Measurements from ENCODE around the gene CACNA1B.
"Not testable (repeated sequence)": the region's sequence is repeated elsewhere in the genome, so short reads cannot be mapped to it uniquely, and the experiment has no call there.

DNA sequence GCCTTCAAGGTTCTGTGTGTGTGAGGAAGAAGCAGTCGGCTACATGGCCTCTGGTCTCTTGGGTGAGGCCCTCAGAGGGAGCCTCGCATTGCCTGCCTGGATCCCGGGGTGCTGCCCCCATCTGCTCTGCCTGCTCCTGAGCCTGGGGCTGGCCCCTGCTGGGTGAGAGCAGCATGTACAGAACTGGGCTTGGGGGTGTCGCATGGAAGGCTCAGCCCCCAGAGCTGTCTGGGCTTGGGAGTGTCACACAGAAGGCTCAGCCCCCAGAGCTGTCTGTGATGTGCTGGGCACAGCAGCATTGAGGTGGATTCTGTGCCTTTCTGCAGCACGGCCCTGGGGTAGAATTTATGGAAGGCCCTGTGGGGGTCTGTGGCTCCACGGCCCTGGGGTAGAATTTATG is 6.4 kb downstream of the CACNA1B start:
- TF ChIP-seq ZBTB33 (IDR thresholded peaks at IDR 0.05; ENCODE audit: borderline replicate concordance, low read depth); GABPA (IDR thresholded peaks at IDR 0.05; ENCODE audit: low read depth); NRF1 (IDR thresholded peaks at IDR 0.05; ENCODE audit: low read depth, low read length); RAD21 (IDR thresholded peaks at IDR 0.05; ENCODE audit: low read length); POLR2AphosphoS5 (IDR thresholded peaks at IDR 0.05; ENCODE audit: low read depth, low read length); TAF1 (IDR thresholded peaks at IDR 0.05; ENCODE audit: borderline replicate concordance, low read depth, low read length); NFIC (IDR thresholded peaks at IDR 0.05; ENCODE audit: borderline replicate concordance); FOSL2 (IDR thresholded peaks at IDR 0.05; ENCODE audit: borderline replicate concordance, low read depth): not testable (repeated sequence)
- TF ChIP-seq, protein P1, sequence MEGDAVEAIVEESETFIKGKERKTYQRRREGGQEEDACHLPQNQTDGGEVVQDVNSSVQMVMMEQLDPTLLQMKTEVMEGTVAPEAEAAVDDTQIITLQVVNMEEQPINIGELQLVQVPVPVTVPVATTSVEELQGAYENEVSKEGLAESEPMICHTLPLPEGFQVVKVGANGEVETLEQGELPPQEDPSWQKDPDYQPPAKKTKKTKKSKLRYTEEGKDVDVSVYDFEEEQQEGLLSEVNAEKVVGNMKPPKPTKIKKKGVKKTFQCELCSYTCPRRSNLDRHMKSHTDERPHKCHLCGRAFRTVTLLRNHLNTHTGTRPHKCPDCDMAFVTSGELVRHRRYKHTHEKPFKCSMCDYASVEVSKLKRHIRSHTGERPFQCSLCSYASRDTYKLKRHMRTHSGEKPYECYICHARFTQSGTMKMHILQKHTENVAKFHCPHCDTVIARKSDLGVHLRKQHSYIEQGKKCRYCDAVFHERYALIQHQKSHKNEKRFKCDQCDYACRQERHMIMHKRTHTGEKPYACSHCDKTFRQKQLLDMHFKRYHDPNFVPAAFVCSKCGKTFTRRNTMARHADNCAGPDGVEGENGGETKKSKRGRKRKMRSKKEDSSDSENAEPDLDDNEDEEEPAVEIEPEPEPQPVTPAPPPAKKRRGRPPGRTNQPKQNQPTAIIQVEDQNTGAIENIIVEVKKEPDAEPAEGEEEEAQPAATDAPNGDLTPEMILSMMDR (IDR thresholded peaks at IDR 0.05), result not testable (repeated sequence)

Measured in SK-N-SH (cell line).